GM19467 (cell line): ENCODE results near the gene RNF207.

ENCODE experiments used
- ATAC-seq: cut with Tn5 transposase; IDR thresholded peaks from one replicate; pipeline ENCODE4 v1.9.1; 2021; ENCODE audit warnings: mild to moderate bottlenecking, moderate library complexity; ENCODE audit not compliant: unreplicated experiment

Gene RNF207

DNA sequence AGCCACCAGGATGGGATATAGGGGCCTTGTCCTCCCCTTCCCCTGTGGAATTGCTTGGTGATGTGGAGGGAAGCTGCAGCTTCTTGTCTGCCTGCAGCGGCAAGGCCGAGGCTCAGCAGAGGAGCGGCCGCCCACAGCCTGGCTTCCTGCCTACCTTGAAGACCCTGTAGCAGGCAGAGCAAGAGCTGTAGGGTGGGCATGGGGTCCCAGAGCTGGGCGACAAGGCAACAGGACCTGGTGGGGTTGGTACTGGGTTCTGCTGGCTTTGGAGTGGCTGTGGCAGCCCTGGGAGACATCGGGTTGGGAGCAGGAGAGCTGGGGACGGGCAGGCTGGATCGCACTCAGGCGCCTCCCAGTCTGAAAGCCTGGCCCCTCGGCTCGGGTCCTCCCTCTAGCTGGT is 60.7 kb downstream of the RNF207 start:
- ATAC-seq: no peak

DNA sequence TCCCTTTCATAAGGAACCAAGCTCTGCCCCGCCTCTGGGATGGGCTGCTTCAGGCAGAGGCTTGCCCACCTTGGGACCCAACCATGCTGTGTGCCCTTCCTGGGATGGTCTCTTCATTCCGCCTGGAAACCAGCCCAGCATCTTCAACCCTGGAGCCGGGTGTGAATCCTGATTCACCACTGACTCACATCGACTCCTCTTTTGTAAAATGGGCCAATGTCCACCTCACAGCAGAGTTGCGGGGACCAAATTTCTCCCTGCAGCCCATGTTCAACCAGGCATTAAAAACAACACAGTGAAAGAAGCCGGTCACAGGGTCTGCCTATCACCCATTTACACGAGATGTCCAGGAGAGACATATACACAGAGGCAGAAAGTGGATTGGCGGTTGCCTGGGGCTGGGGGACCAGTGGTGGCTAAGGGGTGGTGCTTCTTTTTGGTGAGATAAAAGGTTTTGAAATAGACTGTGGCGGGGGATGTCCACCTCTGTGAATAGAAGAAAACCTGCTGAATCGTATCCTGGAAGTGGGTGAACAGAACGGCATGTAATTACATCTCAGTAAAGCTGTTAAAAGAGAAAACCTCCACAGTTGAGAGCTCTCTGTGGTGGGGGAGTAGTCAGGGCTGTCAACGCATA is 61.9 kb downstream of the RNF207 start:
- no peak for ATAC-seq

DNA sequence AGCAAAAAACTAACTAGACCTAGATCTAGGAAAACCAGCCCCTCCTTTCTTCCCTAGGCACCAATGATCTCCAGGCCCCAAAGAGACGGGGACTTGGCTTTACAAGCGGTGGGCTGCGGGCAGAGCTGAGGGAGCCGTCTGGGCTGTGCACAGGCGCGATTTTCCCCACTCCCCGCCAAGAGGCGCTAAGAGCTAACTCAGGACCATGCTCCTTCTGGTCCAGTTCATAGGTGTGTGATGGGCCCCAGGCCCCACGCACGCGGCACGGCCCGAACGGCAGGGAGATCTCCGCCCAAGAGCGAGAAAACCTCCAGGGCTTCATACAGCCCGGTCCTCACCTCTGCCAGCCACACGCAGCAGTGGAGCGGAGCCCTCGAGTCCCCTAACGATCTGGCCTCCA is 62.5 kb downstream of the RNF207 start:
- no peak for ATAC-seq

DNA sequence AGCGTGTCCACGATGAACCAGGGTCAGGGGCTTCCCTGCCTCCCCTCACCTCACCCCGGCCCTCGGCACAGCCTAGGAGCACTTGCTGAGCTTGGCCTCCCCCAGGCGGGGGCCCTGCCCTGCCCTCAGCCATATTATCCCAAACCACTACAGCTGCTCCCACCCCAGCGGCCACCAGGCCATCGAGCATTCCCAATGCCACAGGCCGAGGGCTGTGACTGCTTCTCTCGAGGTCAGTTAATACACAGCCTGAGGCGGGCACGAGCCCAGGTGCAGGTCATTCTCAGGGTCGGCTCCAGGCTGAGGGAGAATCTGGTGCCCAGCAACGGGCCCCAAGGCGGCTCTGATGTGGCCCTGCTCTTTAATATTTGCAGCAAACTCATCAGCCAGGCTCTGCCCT is 63.4 kb downstream of the RNF207 start:
- no peak for ATAC-seq

DNA sequence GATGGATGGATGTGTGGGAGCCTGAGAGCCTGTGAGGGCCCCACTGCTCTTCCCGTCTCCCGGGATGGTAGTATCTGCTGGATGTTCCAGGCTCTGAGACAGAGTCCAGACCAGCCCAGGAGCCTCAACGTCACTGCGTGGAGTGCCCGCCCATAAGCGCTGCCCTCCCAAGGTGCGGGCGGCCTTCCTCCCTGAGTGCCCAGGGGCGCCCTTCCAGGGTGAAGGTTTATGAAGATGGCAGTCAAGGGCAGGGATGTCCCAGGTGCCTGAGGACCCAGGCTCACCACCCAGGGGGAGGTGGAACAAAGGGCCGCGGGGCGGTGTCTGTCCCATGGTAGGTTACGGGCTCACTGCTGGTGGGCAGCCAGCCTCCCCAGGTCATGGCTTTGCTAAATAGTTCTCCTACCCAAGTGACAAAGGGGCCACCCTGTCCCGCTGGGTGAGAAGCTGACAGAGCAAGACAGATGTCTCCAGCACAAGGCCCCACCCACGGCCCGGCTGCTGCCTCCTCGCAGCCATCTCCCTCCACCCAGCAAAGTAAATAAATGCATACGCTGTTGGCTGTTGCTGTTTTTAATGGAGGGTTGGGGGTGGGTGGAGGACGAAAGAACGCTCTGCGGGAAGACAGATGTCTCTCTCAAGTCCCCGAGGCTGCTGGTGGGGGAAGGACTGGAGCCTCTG is 63.9 kb downstream of the RNF207 start:
- no peak for ATAC-seq

DNA sequence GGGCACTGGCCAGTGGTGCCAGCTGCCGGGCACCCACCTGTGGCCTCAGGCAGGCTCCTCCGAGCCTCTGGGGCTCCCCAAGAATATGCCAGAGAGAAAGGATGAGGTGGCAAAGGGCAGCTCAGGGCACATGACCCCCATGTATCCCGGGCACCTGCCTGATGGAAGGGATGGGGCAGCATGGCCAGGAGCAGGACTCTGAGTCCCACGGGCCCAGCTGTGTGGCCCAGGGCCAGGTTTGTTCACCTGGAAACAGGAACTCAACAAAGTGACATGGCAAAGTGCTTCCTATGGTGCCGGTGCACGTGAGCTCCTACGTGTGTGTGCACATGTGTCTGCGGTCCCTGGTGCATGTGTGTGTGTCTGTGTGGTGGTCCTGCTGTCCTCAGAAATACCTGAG is 64.5 kb downstream of the RNF207 start:
- ATAC-seq: no peak
